ENCODE data around the gene LRRC59.
"Not testable (repeated sequence)": the region's sequence is repeated elsewhere in the genome, so short reads cannot be mapped to it uniquely, and the experiment has no call there.

The LRRC59 gene

GRCh38 chr17:50397111-50397918, at the start of gene LRRC59:
Gene LRRC59 (minus strand): TSS chr17:50397523. CDS start chr17:50397317, 206 bp downstream.
- DNase-seq = peak; percentile 43

GRCh38 chr17:50445730-50446325, 48.5 kb upstream of the LRRC59 start:
- no peak for DNase-seq

GRCh38 chr17:50444841-50445715, 47.8 kb upstream of the LRRC59 start:
- DNase-seq = no peak

- no peak for DNase-seq
Measured at GRCh38 chr17:50443505-50443974, 46.2 kb upstream of the LRRC59 start.

- DNase-seq = no peak
Measured at GRCh38 chr17:50440838-50441829, 43.8 kb upstream of the LRRC59 start.

- DNase-seq = peak; percentile 73
Measured at GRCh38 chr17:50440172-50440837, 43.0 kb upstream of the LRRC59 start.

- no peak for DNase-seq
Measured at GRCh38 chr17:50439008-50439407, 41.7 kb upstream of the LRRC59 start.

GRCh38 chr17:50437409-50437808, 40.1 kb upstream of the LRRC59 start:
- no peak for DNase-seq

- DNase-seq = no peak
Measured at GRCh38 chr17:50432125-50432762, 34.9 kb upstream of the LRRC59 start.

GRCh38 chr17:50430821-50431618, 33.7 kb upstream of the LRRC59 start:
- DNase-seq = no peak

- DNase-seq = no peak
Measured at GRCh38 chr17:50429793-50430192, 32.5 kb upstream of the LRRC59 start.

GRCh38 chr17:50428831-50429424, 31.6 kb upstream of the LRRC59 start:
- DNase-seq = no peak

GRCh38 chr17:50428126-50428525, 30.8 kb upstream of the LRRC59 start:
- DNase-seq = not testable (repeated sequence)

- DNase-seq = no peak
Measured at GRCh38 chr17:50426814-50427787, 29.8 kb upstream of the LRRC59 start.

- DNase-seq = no peak
Measured at GRCh38 chr17:50426472-50426782, 29.1 kb upstream of the LRRC59 start.

GRCh38 chr17:50425682-50426471, 28.6 kb upstream of the LRRC59 start, which contains the start of gene ACSF2:
Gene ACSF2 (plus strand): TSS chr17:50426218. CDS start chr17:50426262, 44 bp downstream.
- DNase-seq = no peak

- no peak for DNase-seq
Measured at GRCh38 chr17:50424996-50425681, 27.8 kb upstream of the LRRC59 start.
